K562 (cell line): ENCODE data around the gene CD300C. TPM values are rescaled to one million over a fixed set of nuclear protein-coding genes. Genes with fewer than 3 reads are reported as not detected.
A peak's percentile ranks its signal among the peaks of the same experiment; 100 is the strongest.

Experiments
- ARNT ChIP-seq, 2 experiments: fragments of 450-650 bp; IDR thresholded peaks; 2 replicates each; pipeline ENCODE4 v1.6.1; 2016; ENCODE audit warnings: mild to moderate bottlenecking in 1 of 2
- ATF7 ChIP-seq: fragments of 450-650 bp; IDR thresholded peaks from 2 replicates; pipeline ENCODE4 v1.7.1; 2014; ENCODE audit warnings: mild to moderate bottlenecking, moderate library complexity
- CBFA2T3 ChIP-seq: fragments of 450-650 bp; IDR thresholded peaks from 2 replicates; pipeline ENCODE4 v1.6.1; 2017
- CTBP1 ChIP-seq: fragments of 450-650 bp; IDR thresholded peaks from 2 replicates; pipeline ENCODE4 v1.6.1; 2016; ENCODE audit warnings: borderline replicate concordance
- DMBX1 ChIP-seq: fragments of 250-450 bp; sonication (Bioruptor Pico); IDR thresholded peaks from 2 replicates; pipeline ENCODE4 v1.8.0; 2022; ENCODE audit warnings: inconsistent platforms, mild to moderate bottlenecking, moderate library complexity, borderline replicate concordance
- E2F8 ChIP-seq: fragments of 450-650 bp; IDR thresholded peaks from 2 replicates; pipeline ENCODE4 v1.7.1; 2018; ENCODE audit warnings: mild to moderate bottlenecking, low read depth; ENCODE audit not compliant: partially characterized antibody
- ILK ChIP-seq: fragments of 450-650 bp; IDR thresholded peaks from 2 replicates; pipeline ENCODE4 v1.6.1; 2016; ENCODE audit warnings: missing genetic modification characterization, low read depth, mild to moderate bottlenecking, missing compliant biosample characterization, moderate library complexity, borderline replicate concordance
- MNT ChIP-seq, 2 experiments: fragments of 450-650 bp; conservative IDR thresholded peaks; 2 replicates each; pipeline ENCODE4 v1.6.1; 2017; ENCODE audit warnings: mild to moderate bottlenecking in 2 of 2, moderate library complexity in 2 of 2
- NCOA6 ChIP-seq: fragments of 450-650 bp; IDR thresholded peaks from 2 replicates; pipeline ENCODE4 v1.6.1; 2017; ENCODE audit warnings: mild to moderate bottlenecking
- NONO ChIP-seq, 2 experiments: fragments of 200-400 bp in 1 of 2; fragments of 450-650 bp in 1 of 2; formaldehyde crosslinking in 1 of 2; IDR thresholded peaks; 2 replicates each; pipeline ENCODE4 v1.6.1; 2017; ENCODE audit warnings: low read depth in 2 of 2, mild to moderate bottlenecking in 2 of 2, moderate library complexity in 2 of 2, low read length in 1 of 2
- TOE1 ChIP-seq, 2 experiments: fragments of 450-650 bp in 1 of 2; sonication (generic) in 1 of 2; formaldehyde crosslinking in 1 of 2; IDR thresholded peaks; 2 replicates each; pipeline versions ENCODE4 v1.7.1 to v1.8.0; 2016 to 2022; ENCODE audit warnings: borderline replicate concordance in 2 of 2, mild to moderate bottlenecking in 2 of 2, antibody characterized with exemption in 1 of 2, inconsistent platforms in 1 of 2, low read depth in 1 of 2, missing genetic modification reagents in 1 of 2, moderate library complexity in 1 of 2
- ZNF395 ChIP-seq: fragments of 200-800 bp; sonication (Bioruptor generic); IDR thresholded peaks from 2 replicates; pipeline ENCODE4 v1.6.1; 2017; ENCODE audit warnings: missing genetic modification characterization, missing compliant biosample characterization
- ZNF609 ChIP-seq: sonication (generic); formaldehyde crosslinking; IDR thresholded peaks from 2 replicates; pipeline ENCODE4 v1.8.1; 2023; ENCODE audit warnings: missing genetic modification reagents, mild to moderate bottlenecking, borderline replicate concordance
- ZNF77 ChIP-seq: fragments of 250-450 bp; sonication (Bioruptor Pico); IDR thresholded peaks from 2 replicates; pipeline ENCODE4 v1.5.0; 2020
- polyA plus RNA-seq, 8 experiments: library from polyadenylated mRNA; depleted of rRNA in 4 of 8; stranded (reverse) in 5 of 8; unstranded in 3 of 8; fragments of >200 nt; fragmentation: Nextera tagmentation in 2 of 8; fragmentation: Illumina TruSeq in 1 of 8; extraction: Ambion mirVana in 2 of 8; extraction: Trizol in 1 of 8; gene quantifications; 2 replicates each; pipeline versions ENCODE4 v1.2.1 to v1.2.3, GENCODE V29; 2011 to 2014; ENCODE audit warnings: inconsistent platforms in 1 of 8, missing spikeins in 1 of 8
- total RNA-seq, 7 experiments: library from RNA; depleted of rRNA in 6 of 7; stranded (reverse); fragments of >200 nt in 6 of 7; fragmentation: Illumina TruSeq in 2 of 7; extraction: Trizol in 2 of 7; gene quantifications; 2 replicates each; pipeline versions ENCODE4 v1.2.1 to v1.2.3, GENCODE V29; 2011 to 2021; ENCODE audit warnings: low replicate concordance in 1 of 7

Gene CD300C
- total and polyA plus RNA-seq, 9 of the 15 experiments (the other 6 are each of a cell fraction or from before 2014, with no cell fraction given): 0.04 to 0.16 (median 0.07) TPM; not detected in 6

- TF ChIP-seq E2F8 (peak; percentile 26), CTBP1 (no peak), ZNF395 (CRISPR knock-in tag) (peak; percentile 79; the same call in 1 of the 2 replicates), ATF7 (peak; percentile 97), ARNT (IDR thresholded peaks at IDR 0.05) (peak in 1 of 2 experiments; percentile 65; a peak in 1 of 4 replicates), DMBX1 (CRISPR knock-in tag) (no peak), CBFA2T3 (peak; percentile 14; the same call in 1 of the 2 replicates), ILK (tag) (no peak), MNT (conservative IDR thresholded peaks at IDR 0.05) (peak; percentile 36 to 63; a peak in 2 of 4 replicates), NCOA6 (no peak), NONO (IDR thresholded peaks at IDR 0.05; ENCODE audit: low read depth in 2 of 2, low read length in 1 of 2) (peak in 1 of 2 experiments; percentile 44; a peak in 1 of 4 replicates), ZNF77 (CRISPR knock-in tag) (no peak), ZNF609 (peak; percentile 94; the same call in 1 of the 2 replicates), TOE1 (IDR thresholded peaks at IDR 0.05; ENCODE audit: borderline replicate concordance) (peak; percentile 98), TOE1 (CRISPR knock-in tag; IDR thresholded peaks at IDR 0.05; ENCODE audit: borderline replicate concordance, low read depth) (peak; percentile 93; the same call in 1 of the 2 replicates)
These were observed 31.1 kb downstream of the CD300C start (continued) for GRCh38 chr17:74514632-74515334.
